GM18868 (cell line): ENCODE data around the gene PKP2.
"Not testable (repeated sequence)": the region's sequence is repeated elsewhere in the genome, so short reads cannot be mapped to it uniquely, and the experiment has no call there.

Experiments used
- ATAC-seq: cut with Tn5 transposase; IDR thresholded peaks from one replicate; pipeline ENCODE4 v1.9.1; 2021; ENCODE audit warnings: mild to moderate bottlenecking, moderate library complexity; ENCODE audit not compliant: unreplicated experiment

Gene PKP2

GRCh38 chr12:32864731-32865130 lies 31.8 kb downstream of the PKP2 start:
- ATAC-seq: no peak

DNA sequence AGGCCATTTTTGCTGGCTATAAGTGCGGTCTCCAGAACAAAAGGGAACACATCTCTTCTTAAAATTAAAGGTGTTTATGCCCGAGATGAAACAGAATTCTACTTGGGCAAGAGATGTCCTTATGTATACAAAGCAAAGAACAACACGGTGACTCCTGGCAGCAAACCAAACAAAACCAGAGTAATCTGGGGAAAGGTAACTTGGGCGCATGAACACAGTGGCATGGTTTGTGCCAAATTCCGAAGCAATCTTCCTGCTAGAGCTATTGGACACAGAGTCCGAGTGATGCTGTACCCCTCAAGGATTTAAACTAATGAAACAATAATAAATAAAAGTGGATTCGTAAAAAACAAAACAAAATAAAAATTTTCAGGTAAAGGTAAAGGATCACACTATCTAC lies 33.4 kb downstream of the PKP2 start:
- ATAC-seq: no peak

GRCh38 chr12:32861658-32862057 lies 34.9 kb downstream of the PKP2 start:
- not testable (repeated sequence) for ATAC-seq

DNA sequence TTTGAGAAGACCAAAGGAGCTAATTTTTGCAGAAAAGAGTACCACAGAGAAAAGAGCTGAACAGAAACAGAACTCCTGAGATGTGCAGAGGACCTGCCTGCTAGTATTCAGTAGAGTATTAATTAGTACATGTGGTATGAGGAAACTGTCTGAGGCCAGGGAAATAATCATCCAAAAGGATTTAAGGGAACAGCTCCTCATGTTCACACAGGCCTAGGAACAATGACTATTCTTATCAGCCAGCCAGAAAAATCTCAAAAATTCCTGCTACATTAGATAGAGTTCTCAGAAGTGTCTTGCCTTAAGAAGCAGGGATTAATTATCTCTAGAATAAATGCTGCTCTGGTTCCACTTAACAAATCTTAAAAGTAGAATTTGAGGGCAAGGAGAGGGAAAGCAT lies 36.4 kb downstream of the PKP2 start:
- no peak for ATAC-seq

DNA sequence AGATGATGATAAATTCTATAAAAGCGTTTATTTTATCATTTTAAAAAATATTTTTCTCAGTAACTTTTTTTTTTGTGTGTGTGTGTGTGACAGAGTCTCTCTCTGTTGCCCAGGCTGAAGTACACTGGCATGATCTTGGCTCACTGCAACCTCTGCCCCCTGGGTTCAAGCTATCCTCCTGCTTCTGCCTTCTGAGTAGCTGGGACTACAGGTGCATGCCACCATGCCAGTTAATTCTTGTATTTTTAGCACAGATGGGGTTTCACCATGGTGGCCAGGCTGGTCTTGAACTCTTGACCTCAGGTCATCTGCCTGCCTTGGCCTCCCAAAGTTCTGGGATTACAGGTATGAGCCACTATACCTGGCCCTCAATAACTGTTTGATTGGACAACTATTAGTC lies 37.2 kb downstream of the PKP2 start:
- no peak for ATAC-seq

- ATAC-seq: no peak
Measured at GRCh38 chr12:32854716-32855115, 41.9 kb downstream of the PKP2 start.

- no peak for ATAC-seq
Measured at GRCh38 chr12:32854097-32854496, 42.5 kb downstream of the PKP2 start.

GRCh38 chr12:32847287-32847686 lies 49.3 kb downstream of the PKP2 start:
- no peak for ATAC-seq

DNA sequence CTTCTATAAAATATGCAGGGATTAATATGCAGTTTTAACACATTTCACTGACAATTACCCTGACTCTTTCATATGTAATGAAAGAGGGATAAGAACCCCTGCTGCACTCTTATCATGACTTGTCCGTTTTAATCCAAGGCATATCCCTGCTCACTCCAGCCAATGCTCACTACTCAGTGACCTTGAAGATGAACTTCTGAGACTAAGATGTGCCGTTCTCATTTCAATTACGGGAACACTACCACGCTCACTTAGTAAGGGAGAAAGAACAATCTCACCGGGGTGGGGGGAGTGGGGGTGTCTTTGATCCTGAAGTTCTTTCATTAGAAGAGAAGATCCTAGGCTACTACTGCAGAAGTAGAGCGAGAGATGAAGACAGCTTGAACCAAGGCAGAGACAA lies 50.5 kb downstream of the PKP2 start:
- ATAC-seq: no peak

DNA sequence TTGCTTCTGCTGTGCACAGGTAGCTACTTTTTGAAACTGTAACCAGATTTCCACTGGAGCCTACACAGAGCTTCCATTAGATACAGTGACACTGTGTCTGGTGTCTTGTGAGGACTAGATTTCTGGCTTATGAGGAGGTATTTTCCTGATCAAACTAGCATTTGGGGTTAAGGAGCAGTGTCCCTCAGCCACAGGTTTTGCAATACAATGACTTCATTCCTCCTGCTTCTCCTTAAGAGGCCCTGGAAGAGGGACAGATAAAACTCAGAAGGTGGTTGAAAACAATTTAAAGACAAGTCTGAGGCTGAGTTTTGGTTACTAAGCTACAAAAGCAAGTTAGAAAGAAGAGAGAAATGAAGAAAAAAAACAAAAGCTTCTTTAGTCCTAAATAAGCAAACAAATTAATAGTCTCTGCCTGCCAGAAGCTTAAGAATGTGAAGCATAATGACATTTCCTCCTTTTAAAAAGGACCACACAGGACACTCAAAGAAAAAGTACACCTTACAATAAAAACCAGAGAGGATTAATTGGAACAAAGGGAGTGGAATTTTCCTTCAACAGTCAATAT lies 53.0 kb downstream of the PKP2 start:
- ATAC-seq: no peak

DNA sequence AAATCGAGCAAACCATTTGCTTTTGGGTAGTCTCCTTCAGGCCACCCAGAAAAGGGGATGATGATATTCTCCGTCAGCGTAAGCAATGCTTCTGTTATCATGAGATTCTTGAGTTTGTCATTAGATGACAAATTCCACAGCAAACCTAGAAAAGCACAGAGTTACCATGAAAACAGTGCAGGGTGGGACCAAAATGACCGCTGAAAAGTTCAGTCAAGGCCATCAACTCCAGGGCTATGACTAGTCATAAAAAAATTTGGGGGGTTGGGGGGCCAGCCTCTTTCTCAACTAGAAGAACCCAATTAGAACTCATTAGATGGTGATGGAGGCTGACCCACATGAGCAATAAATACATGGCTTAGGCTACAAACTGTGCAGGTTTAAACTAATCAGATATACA lies 55.5 kb downstream of the PKP2 start:
- no peak for ATAC-seq

DNA sequence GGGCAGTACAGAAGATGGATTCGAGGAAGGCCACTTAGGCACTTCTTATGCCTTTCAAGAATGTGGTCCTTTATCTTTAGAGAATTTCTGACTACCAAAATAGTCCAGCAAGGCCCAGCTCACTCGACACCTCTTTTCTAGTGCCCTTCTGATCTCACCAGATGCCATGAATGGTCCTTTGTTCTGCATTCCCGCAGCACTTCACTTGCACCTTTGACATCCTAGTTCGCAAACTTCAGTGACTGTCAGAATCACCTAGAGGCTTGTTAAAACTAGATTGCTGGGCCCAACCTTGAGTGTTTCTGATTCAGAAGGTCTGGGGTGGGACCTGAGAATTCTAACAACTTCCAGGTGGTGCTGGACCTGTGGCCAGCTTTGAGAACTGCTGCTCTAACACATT lies 56.7 kb downstream of the PKP2 start:
- no peak for ATAC-seq

DNA sequence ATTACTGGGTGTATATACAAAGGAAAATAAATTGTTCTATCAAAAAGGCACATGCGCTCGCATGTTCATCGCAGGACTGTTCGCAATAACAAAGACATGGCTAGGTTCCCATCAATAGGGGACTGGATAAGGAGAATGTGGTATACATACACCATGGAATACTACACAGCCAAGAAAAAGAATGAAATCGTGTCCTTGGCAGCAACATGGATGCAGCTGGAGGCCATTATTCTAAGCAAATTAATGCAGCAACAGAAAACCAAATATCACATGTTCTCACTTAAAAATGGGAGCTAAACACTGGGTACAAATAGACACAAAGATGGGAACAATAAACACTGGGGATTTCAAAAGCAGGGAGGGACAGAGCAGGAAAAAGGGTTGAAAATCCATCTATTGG lies 58.6 kb downstream of the PKP2 start:
- ATAC-seq: no peak

DNA sequence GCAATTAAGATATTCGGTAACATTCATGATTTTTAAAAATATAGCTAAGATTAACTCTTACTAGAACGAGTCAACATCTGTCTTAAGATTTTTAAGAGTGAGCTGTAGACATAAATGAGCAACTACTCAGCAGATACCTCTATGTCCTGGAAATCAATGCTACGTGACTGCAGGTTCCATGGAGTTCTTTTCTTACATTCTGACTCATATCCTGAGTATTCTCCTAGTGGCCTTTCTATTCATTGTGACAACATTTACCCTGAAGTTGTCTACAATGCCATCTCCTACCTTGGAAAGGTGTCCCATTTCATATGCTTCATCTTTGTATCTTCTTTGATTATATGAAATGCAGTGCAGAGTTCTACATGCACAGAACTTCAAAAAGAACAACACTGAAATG lies 59.9 kb downstream of the PKP2 start:
- ATAC-seq: no peak

DNA sequence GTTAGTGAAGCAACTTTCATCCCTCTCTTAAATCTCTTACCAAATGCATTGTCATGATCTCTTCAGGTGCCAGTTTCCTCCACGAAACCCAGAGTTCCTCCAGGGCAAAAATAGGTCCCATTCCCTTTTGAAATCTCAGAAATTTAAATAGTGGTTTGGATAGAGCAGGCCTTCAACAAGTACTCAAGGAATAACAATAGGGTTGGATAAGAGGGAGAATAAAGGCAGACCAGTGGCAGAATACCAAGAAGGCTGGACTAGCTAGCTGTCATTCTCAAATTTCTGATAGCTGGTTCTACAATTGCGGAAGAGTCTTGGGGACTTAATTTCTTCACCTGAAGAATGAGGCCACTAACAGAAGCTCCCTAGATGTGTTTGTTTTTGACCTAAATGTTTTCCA lies 62.5 kb downstream of the PKP2 start:
- no peak for ATAC-seq

DNA sequence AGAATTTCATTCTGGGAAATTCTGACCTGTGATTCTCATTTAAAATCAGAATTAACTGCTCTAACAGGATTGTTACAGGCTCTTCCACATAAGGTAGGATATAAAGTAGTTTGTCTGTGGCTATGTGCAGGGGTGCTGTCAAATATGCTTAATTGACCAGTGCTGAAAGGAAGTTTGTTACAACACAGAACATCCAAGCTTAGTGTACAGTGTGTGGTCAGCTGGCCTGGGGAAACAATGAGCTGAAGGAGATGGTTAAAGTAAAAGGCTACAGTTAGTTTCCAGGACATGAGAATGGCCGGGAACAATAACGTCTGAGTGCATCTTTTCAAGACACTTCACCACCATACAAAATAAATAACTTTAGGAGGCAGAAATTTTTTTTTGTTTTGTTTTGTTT lies 68.0 kb downstream of the PKP2 start:
- no peak for ATAC-seq

DNA sequence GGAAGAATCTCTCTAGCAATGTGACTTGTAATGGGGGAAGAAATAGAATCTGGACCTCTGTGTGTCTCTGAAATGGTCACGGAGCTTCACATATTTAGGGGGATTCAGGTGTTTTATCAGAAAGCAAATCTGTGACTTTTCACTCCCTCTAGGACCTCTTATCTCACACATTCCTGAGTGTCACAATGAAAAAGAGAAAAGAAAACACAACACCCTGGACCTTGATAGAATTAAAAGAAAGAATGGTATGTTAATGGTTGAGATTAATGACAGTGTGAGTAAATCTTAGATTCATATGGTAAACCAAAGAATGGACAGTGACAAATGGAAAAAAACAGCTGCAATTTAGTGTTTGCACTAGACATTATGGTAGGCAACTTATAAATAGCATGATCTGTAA lies 68.5 kb downstream of the PKP2 start:
- no peak for ATAC-seq

- ATAC-seq: no peak
Measured at GRCh38 chr12:32826807-32827412, 69.7 kb downstream of the PKP2 start.

DNA sequence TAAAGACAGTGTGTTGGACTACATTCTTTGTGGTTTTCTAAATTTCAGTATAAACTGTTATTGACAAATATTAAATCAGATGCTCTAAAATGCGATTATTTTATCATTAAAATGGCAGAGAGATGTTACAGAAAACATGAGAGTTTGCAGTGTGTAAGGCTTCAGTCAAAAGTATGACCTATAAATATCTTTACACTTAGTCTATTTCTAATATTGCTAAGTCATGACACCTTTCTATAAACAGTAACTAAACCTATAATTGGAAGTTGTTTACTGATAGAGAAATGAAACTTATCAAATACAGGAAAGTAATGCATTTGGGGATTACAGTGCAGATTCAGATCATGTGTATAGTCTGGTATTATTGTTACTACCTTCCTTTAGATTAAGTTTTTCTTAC lies 72.0 kb downstream of the PKP2 start:
- no peak for ATAC-seq

- no peak for ATAC-seq
Measured at GRCh38 chr12:32822344-32822743, 74.2 kb downstream of the PKP2 start.

- ATAC-seq: no peak
Measured at GRCh38 chr12:32821710-32822109, 74.9 kb downstream of the PKP2 start.

DNA sequence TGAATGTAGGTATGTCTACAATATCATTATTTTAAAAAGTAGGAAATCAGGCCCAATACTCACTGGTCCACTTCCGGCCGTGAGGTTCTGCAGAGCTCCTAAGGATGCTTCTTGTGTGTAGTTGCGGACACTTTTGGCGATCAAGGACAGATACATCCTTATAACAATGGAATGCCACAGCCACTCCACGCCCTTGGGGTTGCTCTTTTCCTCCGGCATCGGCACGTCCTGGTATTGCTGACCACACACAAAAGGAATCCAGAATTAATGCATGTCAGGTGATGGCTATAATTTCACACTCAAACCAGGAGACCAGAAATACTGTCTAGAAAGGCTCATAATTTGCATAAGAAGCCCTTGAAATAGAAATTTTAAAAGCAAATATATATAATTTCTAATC lies 75.3 kb downstream of the PKP2 start:
- no peak for ATAC-seq

DNA sequence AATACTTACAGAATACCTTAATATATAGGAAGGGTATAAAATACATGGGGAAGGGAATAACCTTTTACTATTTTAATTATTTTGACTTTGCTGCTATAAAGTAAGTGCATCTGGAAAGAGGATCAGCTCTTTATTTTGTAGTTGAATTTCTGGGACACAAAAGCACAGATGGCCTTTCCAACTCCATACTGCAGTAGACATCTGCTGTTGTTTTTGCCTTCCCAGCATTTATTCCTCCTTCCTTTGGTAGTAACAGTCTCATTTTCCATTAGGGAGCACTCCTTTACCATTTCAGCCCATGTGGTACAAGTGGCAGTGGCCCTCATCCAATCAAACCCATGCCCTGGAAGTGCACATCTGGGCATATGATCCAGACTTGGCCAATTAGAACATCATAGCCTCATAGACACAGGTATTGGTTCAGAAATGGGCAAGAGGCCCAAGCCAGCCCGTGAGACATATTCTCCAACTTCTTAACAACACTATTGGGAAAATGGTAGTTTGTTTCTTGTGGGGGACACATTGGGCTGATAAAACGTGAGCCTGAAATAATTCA lies 76.1 kb downstream of the PKP2 start:
- no peak for ATAC-seq
